CD4-positive, alpha-beta T cell (primary cell): ENCODE measurements around the gene COX8C. TPM values are rescaled to one million over a fixed set of nuclear protein-coding genes. Genes with fewer than 3 reads are reported as not detected.
"Not testable (repeated sequence)": the region's sequence is repeated elsewhere in the genome, so short reads cannot be mapped to it uniquely, and the experiment has no call there.

Source experiments
- ATAC-seq: fragments of 200-7000 bp; cut with Tn5 transposase; one replicate; pipeline ENCODE4 v1.10.0; 2022; ENCODE audit warnings: mild to moderate bottlenecking; ENCODE audit not compliant: poor library complexity
- CTCF ChIA-PET: fragments of 350-600 bp; sonication (Branson Sonifier 250); formaldehyde crosslinking; loops from one replicate; lab custom pipeline; 2021; ENCODE audit warnings: antibody characterized with exemption, inconsistent platforms; lab: Charles Lee
- POLR2A ChIA-PET: fragments of 350-600 bp; sonication (Branson Sonifier 250); formaldehyde crosslinking; loops from one replicate; lab custom pipeline; 2021; ENCODE audit warnings: antibody characterized with exemption, inconsistent platforms; lab: Charles Lee
- DNase-seq, 14 experiments: peaks; one replicate each; pipeline ENCODE4 v3.0.0-alpha.2; 2013 to 2020; ENCODE audit warnings: mixed read lengths in 2 of 14
- H3K27ac ChIP-seq, 2 donors: one replicate each; pipeline versions ENCODE4 v1.5.1 to v1.7.0; 2013; ENCODE audit warnings: low read length in 2 of 2, low read depth in 1 of 2, mild to moderate bottlenecking in 1 of 2
- H3K27me3 ChIP-seq, 2 experiments: 1 replicate in 1 of 2; 2 replicates in 1 of 2; pipeline versions ENCODE4 v1.6.1 to v1.7.0; 2013; ENCODE audit warnings: low read length in 2 of 2, control low read depth in 1 of 2, mild to moderate bottlenecking in 1 of 2, moderate library complexity in 1 of 2; ENCODE audit not compliant: insufficient read depth in 2 of 2, control insufficient read depth in 1 of 2
- H3K36me3 ChIP-seq: one replicate; pipeline ENCODE4 v1.6.1; 2013; ENCODE audit warnings: low read length, control low read depth; ENCODE audit not compliant: insufficient read depth
- H3K4me1 ChIP-seq: one replicate; pipeline ENCODE4 v1.6.1; 2013; ENCODE audit warnings: low read length, control low read depth; ENCODE audit not compliant: insufficient read depth
- H3K4me3 ChIP-seq: one replicate; pipeline ENCODE4 v1.5.1; 2013; ENCODE audit warnings: mild to moderate bottlenecking, low read length, moderate library complexity
- H3K9me3 ChIP-seq, 2 experiments: 1 replicate in 1 of 2; 2 replicates in 1 of 2; pipeline versions ENCODE4 v1.6.1 to v1.7.0; 2013; ENCODE audit warnings: low read length in 2 of 2, mild to moderate bottlenecking in 2 of 2, control low read depth in 1 of 2, moderate library complexity in 1 of 2; ENCODE audit not compliant: control insufficient read depth in 1 of 2, insufficient read depth in 1 of 2
- H3K27ac Mint-ChIP-seq: one replicate; pipeline ENCODE4 v1.8.0; 2020; ENCODE audit warnings: mixed read lengths
- H3K27me3 Mint-ChIP-seq: one replicate; pipeline ENCODE4 v1.8.0; 2021; ENCODE audit warnings: mixed read lengths
- H3K36me3 Mint-ChIP-seq: one replicate; pipeline ENCODE4 v1.8.0; 2021; ENCODE audit warnings: low read depth, mixed read lengths
- H3K4me1 Mint-ChIP-seq: one replicate; pipeline ENCODE4 v1.8.0; 2021; ENCODE audit warnings: low read depth, mixed read lengths
- H3K4me3 Mint-ChIP-seq: one replicate; pipeline ENCODE4 v1.8.0; 2020; ENCODE audit warnings: mild to moderate bottlenecking, mixed read lengths
- H3K9me3 Mint-ChIP-seq: one replicate; pipeline ENCODE4 v1.8.0; 2020; ENCODE audit warnings: mixed read lengths
- intact Hi-C, 2 experiments: fragments of 100-400 bp; cut with DNase I in 1 of 2; cut with micrococcal nuclease in 1 of 2; formaldehyde crosslinking; loops; one replicate each; pipeline versions ENCODE4 v1.15.1 to v1.9.0; 2023 to 2025; cut with DNase I, micrococcal nuclease
- total RNA-seq, 174 experiments: library from RNA in 2 of 174; stranded (reverse) in 2 of 174; gene quantifications; one replicate each; pipeline ENCODE4 v1.2.3 and lab custom pipeline; 2021 to 2026
- TF ChIP-seq, protein P1 (sequence below): fragments of 200-600 bp; IDR thresholded peaks from one replicate; pipeline ENCODE4 v1.8.0; 2022; ENCODE audit warnings: antibody characterized with exemption, mild to moderate bottlenecking

The COX8C gene
- total RNA-seq, 2 experiments from 2014 or later = not detected

DNA sequence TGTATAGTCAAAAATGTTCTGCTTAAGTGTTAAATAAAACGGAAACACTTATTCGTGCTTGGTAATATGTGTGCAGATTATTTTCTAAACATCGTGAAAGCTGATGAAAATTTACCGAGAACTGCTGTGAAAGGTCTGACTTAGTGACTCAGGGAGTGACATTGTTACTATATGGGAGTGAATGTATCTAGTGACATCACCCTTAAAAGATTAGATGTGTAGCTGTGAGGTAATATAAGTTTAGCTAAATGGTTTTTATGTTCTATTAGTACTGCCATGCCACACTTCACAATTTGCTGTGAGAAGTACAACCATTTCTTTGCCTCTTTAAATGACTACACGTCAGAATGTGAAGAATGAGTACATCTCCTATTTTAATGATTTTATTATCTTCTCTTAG is 1.3 kb downstream of the COX8C start:
- CTCF ChIA-PET = interaction anchor here (0.5 kb wide), 1 partner anchor 58 kb away, joined by 4 read pairs; no protein-coding TSS in a partner anchor

GRCh38 chr14:93354873-93355272 is 7.9 kb downstream of the COX8C start:
- intact Hi-C loops, H3K4me3 ChIP-seq, CTCF ChIA-PET, DNase-seq, H3K9me3 ChIP-seq, H3K36me3 ChIP-seq, ATAC-seq, H3K27me3 ChIP-seq, H3K4me3 Mint-ChIP-seq, H3K27ac ChIP-seq, H3K4me1 Mint-ChIP-seq, H3K27ac Mint-ChIP-seq, H3K36me3 Mint-ChIP-seq, H3K9me3 Mint-ChIP-seq, H3K4me1 ChIP-seq, POLR2A ChIA-PET: not testable (repeated sequence)
- H3K27me3 Mint-ChIP-seq = peaks cover 15% of the 10 kb centered on the region

More for the DNA sequence above, 1.3 kb downstream of the COX8C start:
- no peaks in the 10 kb centered on the region for H3K4me1 Mint-ChIP-seq
- POLR2A ChIA-PET = no interaction called here
- no peak overlapping the region for H3K27ac Mint-ChIP-seq
- Histone ChIP-seq H3K27ac (no peak overlapping the region), H3K27me3 (no peaks in the 10 kb centered on the region), H3K9me3 (peaks cover 0 to 8% of the 10 kb centered on the region in 2 experiments), H3K36me3 (no peaks in the 10 kb centered on the region), H3K4me1 (no peaks in the 10 kb centered on the region), H3K4me3 (no peak overlapping the region)
- H3K36me3 Mint-ChIP-seq = no peaks in the 10 kb centered on the region
- no peak overlapping the region for H3K4me3 Mint-ChIP-seq
- TF ChIP-seq, protein P1, sequence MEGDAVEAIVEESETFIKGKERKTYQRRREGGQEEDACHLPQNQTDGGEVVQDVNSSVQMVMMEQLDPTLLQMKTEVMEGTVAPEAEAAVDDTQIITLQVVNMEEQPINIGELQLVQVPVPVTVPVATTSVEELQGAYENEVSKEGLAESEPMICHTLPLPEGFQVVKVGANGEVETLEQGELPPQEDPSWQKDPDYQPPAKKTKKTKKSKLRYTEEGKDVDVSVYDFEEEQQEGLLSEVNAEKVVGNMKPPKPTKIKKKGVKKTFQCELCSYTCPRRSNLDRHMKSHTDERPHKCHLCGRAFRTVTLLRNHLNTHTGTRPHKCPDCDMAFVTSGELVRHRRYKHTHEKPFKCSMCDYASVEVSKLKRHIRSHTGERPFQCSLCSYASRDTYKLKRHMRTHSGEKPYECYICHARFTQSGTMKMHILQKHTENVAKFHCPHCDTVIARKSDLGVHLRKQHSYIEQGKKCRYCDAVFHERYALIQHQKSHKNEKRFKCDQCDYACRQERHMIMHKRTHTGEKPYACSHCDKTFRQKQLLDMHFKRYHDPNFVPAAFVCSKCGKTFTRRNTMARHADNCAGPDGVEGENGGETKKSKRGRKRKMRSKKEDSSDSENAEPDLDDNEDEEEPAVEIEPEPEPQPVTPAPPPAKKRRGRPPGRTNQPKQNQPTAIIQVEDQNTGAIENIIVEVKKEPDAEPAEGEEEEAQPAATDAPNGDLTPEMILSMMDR = no peak
- DNase-seq (no peak), ATAC-seq (no peak)
- no peaks in the 10 kb centered on the region for H3K27me3 Mint-ChIP-seq
- intact Hi-C loops = no loop called here
- no peaks in the 10 kb centered on the region for H3K9me3 Mint-ChIP-seq

DNA sequence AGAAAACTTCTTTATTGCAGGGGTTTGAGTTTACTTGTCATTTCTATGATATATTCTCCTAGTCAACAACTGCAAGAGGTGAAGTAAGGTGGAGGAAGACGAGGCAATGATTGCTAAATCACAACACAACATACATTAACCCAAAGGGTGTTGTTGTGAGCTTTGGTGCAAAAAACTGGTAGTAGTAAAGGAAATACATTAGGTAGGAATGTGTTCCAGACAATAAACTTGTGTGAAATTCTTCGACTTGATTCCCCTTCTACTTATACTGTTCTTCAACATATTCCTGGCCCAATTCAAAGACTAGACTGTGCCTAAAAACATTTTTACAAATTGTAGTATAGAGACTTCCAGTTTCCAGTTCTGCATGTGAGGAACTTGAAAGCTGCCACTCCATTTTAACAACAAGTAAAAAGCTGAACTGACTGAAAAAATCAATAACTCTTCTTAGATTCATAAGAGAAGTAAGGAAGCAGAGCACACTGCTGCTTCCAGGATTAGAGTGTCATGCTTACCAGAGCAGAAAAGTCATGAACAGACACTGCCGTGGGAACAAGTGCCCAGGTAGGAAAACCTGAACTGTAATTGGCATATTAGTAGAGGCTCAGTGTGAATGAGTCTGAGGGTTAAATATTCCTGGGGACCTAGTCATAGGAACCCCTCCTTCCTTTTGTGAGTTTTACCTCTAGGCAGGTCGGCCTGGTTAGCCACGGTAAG is 22.2 kb downstream of the COX8C start:
- Histone ChIP-seq H3K9me3 (no peaks in the 10 kb centered on the region), H3K4me1 (no peaks in the 10 kb centered on the region), H3K4me3 (no peak overlapping the region), H3K27ac (no peak overlapping the region), H3K27me3 (peaks cover 0 to 3% of the 10 kb centered on the region in 2 experiments), H3K36me3 (no peaks in the 10 kb centered on the region)
- Mint-ChIP-seq H3K27ac (no peak overlapping the region), H3K4me1 (no peaks in the 10 kb centered on the region), H3K4me3 (no peak overlapping the region), H3K36me3 (no peaks in the 10 kb centered on the region), H3K27me3 (peaks cover 23% of the 10 kb centered on the region), H3K9me3 (peaks cover 5% of the 10 kb centered on the region)
- ChIA-PET POLR2A (no interaction called here), CTCF (no interaction called here)
- intact Hi-C loops = no loop called here
- TF ChIP-seq, protein P1 = no peak
- DNase-seq (no peak), ATAC-seq (no peak)
